DOHH2 (cell line): ENCODE results near the gene PRKAG3.

Experiments
- H3F3A ChIP-seq: fragments of 200-600 bp; sonication (generic), shearing (Covaris generic); 2 replicates; pipeline ENCODE4 v1.6.0; 2016; ENCODE audit warnings: antibody characterized with exemption, mild to moderate bottlenecking; ENCODE audit not compliant: control insufficient read depth, insufficient read depth
- H3K27ac ChIP-seq: fragments of 200-600 bp; sonication (generic); 2 replicates; pipeline ENCODE4 v1.5.1; 2014; ENCODE audit warnings: low read depth, mild to moderate bottlenecking, low read length, moderate library complexity
- H3K27me3 ChIP-seq: fragments of 200-600 bp; sonication (generic); 2 replicates; pipeline ENCODE4 v1.6.1; 2014; ENCODE audit warnings: mild to moderate bottlenecking, low read length, mixed read lengths; ENCODE audit not compliant: control insufficient read depth
- H3K36me3 ChIP-seq: fragments of 200-600 bp; sonication (generic); 2 replicates; pipeline ENCODE4 v1.6.1; 2014; ENCODE audit warnings: mild to moderate bottlenecking, low read length, moderate library complexity, mixed read lengths; ENCODE audit not compliant: control insufficient read depth
- H3K4me1 ChIP-seq: fragments of 200-600 bp; sonication (generic); 2 replicates; pipeline ENCODE4 v1.6.1; 2014; ENCODE audit warnings: mild to moderate bottlenecking, low read length, mixed read lengths; ENCODE audit not compliant: control insufficient read depth
- H3K4me2 ChIP-seq: fragments of 200-600 bp; sonication (generic); 2 replicates; pipeline ENCODE4 v1.6.0; 2014; ENCODE audit warnings: mild to moderate bottlenecking, low read length, moderate library complexity
- H3K4me3 ChIP-seq: fragments of 200-600 bp; sonication (generic); 2 replicates; pipeline ENCODE4 v1.5.1; 2014; ENCODE audit warnings: mild to moderate bottlenecking, low read length, mixed read lengths
- H3K79me2 ChIP-seq: fragments of 200-600 bp; sonication (generic); 2 replicates; pipeline ENCODE4 v1.6.1; 2014; ENCODE audit warnings: mild to moderate bottlenecking, low read length, mixed read lengths; ENCODE audit not compliant: control insufficient read depth
- H3K9me2 ChIP-seq: fragments of 200-600 bp; sonication (generic); replicated peaks from 2 replicates; pipeline ENCODE4 v1.6.1; 2014; ENCODE audit warnings: mild to moderate bottlenecking, low read length, mixed read lengths; ENCODE audit not compliant: control insufficient read depth
- H3K9me3 ChIP-seq: fragments of 200-600 bp; sonication (generic); 2 replicates; pipeline ENCODE4 v1.6.1; 2014; ENCODE audit warnings: antibody characterized with exemption, low read length, mixed read lengths; ENCODE audit not compliant: control insufficient read depth, insufficient read depth
- H4K20me1 ChIP-seq: fragments of 200-600 bp; sonication (generic); 2 replicates; pipeline ENCODE4 v1.6.0; 2014; ENCODE audit warnings: low read depth, mild to moderate bottlenecking, antibody characterized with exemption, low read length, moderate library complexity; ENCODE audit not compliant: control insufficient read depth, insufficient read depth
- EZH2phosphoT487 ChIP-seq: fragments of 200-600 bp; sonication (generic); IDR thresholded peaks from 2 replicates; pipeline ENCODE4 v1.6.1; 2017; ENCODE audit warnings: borderline replicate concordance, mild to moderate bottlenecking, antibody characterized with exemption, low read length, moderate library complexity, mixed read lengths
- TF ChIP-seq, protein P1 (sequence below): fragments of 200-600 bp; sonication (generic); IDR thresholded peaks from one replicate; pipeline ENCODE4 v1.5.1; 2014; ENCODE audit warnings: antibody characterized with exemption, mild to moderate bottlenecking, low read depth, low read length; ENCODE audit not compliant: poor library complexity, severe bottlenecking

Gene PRKAG3

DNA sequence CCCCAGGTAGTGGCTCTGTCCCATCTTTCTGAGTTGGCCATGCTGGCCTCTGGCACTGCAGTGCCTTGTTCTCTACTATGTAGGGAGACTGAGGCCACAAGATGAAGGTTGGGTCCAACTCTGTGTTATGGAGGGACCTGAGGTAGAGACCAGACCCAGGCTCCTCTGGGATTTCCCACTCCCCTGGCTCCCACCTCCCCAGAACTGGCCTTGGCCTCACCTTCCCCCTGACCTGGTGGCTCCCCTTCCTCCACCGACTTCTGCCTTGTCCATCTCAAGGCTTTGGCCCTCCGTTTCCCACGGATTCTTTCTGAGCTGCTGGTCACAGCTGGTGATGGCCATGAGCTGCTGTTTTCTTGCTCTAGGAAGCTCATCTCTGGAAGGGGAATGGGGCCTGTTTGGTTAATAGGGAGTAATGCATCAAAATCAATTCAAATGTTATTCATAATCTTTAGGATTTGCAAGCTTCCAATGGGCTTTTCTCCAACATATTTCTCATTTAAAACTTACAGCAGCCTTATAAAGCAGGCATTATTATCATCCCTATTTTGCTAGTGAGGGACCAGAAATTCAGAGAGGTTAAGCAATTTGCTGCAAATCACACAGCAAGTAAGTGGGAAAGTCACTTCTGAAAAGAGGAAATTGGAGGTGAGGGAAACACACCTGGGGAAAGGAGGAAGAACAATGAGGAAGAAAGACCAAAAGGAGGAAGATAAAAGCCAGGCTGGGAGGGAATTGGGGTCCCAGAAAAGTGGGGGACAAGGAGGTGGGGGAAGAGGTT, 887 bp downstream of the PRKAG3 start:
- no peak overlapping the region for H3K4me3 ChIP-seq
- H3K9me2 ChIP-seq, result no peaks in the 10 kb centered on the region
- no peaks in the 10 kb centered on the region for H3F3A ChIP-seq
- H3K4me2 ChIP-seq, result no peak overlapping the region
- no peaks in the 10 kb centered on the region for H3K79me2 ChIP-seq
- peaks cover 3% of the 10 kb centered on the region; the same call in 1 of the 2 replicates for H3K4me1 ChIP-seq
- no peak for TF ChIP-seq EZH2phosphoT487
- TF ChIP-seq, protein P1, sequence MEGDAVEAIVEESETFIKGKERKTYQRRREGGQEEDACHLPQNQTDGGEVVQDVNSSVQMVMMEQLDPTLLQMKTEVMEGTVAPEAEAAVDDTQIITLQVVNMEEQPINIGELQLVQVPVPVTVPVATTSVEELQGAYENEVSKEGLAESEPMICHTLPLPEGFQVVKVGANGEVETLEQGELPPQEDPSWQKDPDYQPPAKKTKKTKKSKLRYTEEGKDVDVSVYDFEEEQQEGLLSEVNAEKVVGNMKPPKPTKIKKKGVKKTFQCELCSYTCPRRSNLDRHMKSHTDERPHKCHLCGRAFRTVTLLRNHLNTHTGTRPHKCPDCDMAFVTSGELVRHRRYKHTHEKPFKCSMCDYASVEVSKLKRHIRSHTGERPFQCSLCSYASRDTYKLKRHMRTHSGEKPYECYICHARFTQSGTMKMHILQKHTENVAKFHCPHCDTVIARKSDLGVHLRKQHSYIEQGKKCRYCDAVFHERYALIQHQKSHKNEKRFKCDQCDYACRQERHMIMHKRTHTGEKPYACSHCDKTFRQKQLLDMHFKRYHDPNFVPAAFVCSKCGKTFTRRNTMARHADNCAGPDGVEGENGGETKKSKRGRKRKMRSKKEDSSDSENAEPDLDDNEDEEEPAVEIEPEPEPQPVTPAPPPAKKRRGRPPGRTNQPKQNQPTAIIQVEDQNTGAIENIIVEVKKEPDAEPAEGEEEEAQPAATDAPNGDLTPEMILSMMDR, result no peak
- H3K36me3 ChIP-seq, result no peaks in the 10 kb centered on the region
- H3K9me3 ChIP-seq, result no peaks in the 10 kb centered on the region
- no peak overlapping the region for H3K27ac ChIP-seq
- H3K27me3 ChIP-seq, result peaks cover 30% of the 10 kb centered on the region
- no peaks in the 10 kb centered on the region for H4K20me1 ChIP-seq

DNA sequence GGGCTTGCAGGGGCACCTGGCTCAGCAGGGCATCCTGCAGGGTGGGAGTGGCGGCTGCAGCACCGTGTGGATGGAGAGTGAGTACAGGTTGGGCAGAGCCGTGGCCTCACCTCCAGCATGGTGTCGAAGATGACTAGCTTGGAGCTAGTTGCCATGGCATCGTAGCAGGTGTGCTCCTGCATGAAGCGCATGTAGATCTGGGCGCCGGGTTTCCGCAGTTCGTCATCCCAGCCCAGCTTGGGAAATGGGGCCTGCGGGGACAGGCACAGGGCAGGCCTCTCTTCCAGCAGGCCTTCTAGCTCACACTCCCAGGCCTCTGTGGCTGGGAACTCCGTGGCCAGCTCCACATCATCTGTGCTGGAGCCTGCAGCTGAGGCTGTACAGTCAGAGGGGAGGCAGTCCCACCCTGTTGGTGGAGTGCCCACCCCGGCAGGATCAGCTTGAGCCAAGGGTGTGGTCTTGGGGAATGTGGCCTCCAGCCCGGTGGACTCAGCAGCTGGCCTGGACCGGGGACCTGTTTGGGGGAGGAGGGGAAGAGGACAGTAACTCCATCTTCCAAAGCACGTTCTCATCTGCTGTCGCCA, 1.6 kb downstream of the PRKAG3 start:
- Histone ChIP-seq H3K4me2 (no peak overlapping the region), H3K27me3 (peaks cover 25% of the 10 kb centered on the region), H3K4me3 (no peak overlapping the region), H3K27ac (no peak overlapping the region), H3K4me1 (peaks cover 3% of the 10 kb centered on the region; the same call in 1 of the 2 replicates), H3K36me3 (no peaks in the 10 kb centered on the region), H4K20me1 (no peaks in the 10 kb centered on the region), H3K9me3 (no peaks in the 10 kb centered on the region), H3K9me2 (no peaks in the 10 kb centered on the region), H3K79me2 (no peaks in the 10 kb centered on the region), H3F3A (no peaks in the 10 kb centered on the region)
- TF ChIP-seq EZH2phosphoT487, result no peak
- TF ChIP-seq, protein P1, result no peak

DNA sequence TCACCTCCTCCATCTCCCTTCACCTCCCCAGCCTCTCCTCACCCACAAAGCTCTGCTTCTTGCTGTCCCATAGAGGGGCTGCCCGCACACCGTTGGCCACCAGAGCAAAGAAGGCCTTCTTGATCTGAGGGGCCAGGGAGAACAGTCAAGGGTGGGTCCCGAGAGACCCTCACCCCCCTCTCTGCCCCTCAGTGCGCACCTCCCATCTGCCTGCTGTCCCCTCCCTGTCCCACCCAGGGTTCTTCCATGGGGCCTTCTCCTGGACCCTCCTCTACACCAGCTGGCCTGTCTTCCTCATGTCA, 3.2 kb downstream of the PRKAG3 start:
- no peaks in the 10 kb centered on the region for H3F3A ChIP-seq
- H3K4me1 ChIP-seq, result peaks cover 3% of the 10 kb centered on the region; the same call in 1 of the 2 replicates
- H3K27me3 ChIP-seq, result peaks cover 14% of the 10 kb centered on the region
- H3K9me2 ChIP-seq, result no peaks in the 10 kb centered on the region
- no peaks in the 10 kb centered on the region for H4K20me1 ChIP-seq
- TF ChIP-seq, protein P1, result no peak
- no peak for TF ChIP-seq EZH2phosphoT487
- H3K9me3 ChIP-seq, result no peaks in the 10 kb centered on the region
- H3K4me3 ChIP-seq, result no peak overlapping the region
- H3K27ac ChIP-seq, result no peak overlapping the region
- H3K79me2 ChIP-seq, result no peaks in the 10 kb centered on the region
- no peaks in the 10 kb centered on the region for H3K36me3 ChIP-seq
- no peak overlapping the region for H3K4me2 ChIP-seq
